Measurements from ENCODE around the gene URM1.

URM1 gene

DNA sequence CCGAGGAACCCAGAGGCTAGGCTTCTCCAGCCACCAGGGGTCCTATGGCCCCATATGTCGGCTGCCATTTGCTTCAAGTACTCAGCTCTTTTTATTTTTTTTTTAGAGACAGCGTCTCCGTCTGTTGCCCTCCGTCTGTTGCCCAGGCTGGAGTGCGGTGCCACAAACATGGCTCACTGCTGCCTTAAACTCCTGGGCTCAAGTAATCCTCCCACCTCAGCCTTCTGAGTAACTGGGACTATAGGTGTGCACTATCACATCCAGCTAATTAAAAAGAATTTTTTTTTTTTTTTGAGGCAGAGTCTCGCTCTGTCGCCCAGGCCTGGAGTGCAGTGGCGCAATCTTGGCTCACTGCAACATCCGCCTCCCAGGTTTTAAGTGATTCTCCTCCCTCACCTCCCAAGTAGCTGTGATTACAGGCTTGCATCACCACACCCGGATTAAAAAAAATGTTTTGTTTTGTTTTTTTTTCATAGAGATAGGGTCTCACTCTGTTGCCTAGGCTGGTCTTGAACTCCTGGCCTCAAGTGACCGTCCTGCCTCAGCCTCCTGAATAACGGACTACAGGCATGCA is 58.4 kb downstream of the URM1 start:
- DNase-seq (ENCODE audit: low read depth in 2 of 2) = no peak

DNA sequence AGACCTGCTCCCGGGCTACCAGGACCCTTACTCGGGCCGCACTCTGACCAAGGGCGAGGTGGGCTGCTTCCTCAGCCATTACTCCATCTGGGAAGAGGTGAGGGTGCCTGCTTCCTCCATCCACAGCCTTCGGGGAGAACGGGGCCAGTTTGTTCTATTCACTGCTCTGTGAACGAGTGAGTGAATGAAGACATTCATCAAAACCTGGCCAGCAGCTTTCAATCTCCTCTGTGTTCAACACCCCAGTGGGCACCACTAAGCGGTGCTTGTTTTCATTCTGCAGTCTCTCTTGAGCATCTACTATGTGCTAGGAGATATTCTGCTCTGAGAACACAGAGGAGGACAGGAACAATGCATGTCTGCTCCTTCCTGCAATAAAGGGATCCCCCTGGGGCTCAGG is 60.0 kb downstream of the URM1 start:
- no peak for DNase-seq (ENCODE audit: low read depth in 2 of 2)

DNA sequence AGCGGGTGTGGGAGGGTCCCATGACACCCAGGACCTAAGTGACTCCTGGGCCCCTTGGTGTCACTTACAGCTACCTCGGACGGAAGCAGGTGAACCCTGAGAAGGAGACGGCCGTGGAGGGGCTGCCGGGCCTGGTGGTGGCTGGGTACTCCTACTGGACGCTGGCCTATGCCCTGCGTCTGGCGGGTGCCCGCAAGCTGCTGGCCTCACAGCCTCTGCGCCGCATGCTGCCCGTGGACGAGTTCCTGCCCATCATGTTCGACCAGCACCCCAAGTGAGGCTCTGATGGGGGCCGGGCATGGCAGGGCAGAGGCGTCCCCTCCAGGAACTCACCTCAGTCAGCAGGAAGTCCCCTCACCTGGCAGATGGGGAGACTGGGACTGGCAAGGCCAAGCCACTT is 63.2 kb downstream of the URM1 start:
- no peak for DNase-seq (ENCODE audit: low read depth in 2 of 2)

DNA sequence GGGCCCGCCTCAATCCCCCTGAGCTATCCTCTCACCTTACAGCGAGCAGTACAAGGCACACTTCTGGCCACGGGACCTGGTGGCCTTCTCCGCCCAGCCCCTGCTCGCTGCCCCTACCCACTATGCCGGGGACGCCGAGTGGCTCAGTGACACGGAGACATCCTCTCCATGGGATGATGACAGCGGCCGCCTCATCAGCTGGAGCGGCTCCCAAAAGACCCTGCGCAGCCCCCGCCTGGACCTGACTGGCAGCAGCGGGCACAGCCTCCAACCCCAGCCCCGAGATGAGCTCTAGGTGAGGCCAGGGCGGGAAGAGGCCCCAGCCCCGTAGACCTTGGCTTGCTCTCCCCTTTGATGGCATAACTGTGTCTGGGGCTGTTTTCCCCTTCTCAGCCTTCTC is 64.4 kb downstream of the URM1 start:
- DNase-seq (ENCODE audit: low read depth in 2 of 2) = no peak

DNA sequence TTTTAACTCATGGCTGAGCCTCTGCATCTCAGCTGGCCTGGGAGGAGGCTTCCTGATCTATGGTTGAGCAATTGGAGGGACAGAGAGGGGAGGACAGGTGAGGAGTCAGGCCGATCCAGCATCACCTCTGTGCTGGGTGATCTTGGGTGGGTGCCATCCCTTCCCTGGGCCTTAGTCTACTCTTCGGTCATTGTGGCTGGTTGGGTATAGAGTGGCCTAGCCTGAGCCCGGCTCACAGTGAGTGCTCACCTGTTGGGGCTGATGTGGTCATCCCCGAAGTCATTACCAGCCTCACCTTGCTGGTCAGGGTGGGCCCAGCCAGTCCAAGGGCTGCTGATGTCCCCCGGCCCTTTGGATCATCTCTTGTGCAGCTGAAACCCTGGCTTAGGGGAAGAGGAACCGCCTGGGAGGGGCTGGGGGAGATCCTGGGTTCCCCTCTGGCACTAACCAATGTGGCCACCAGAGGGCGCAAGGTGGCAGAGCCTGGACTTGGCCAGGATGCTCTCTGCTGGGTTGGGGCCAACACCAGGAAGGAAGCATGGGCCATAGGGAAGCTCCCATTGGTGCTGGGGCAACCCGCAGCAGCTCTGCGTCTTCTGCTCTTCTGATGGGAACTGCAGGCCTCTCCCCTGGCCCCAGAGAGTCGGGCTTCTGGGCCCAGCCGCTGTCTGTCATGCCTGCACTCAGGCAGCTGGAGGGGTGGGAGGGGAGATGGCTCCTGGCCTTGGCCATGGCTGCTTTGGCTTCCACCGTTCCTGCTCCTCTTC is 67.4 kb downstream of the URM1 start:
- peak; percentile 58 to 85 for DNase-seq (ENCODE audit: low read depth in 2 of 2)

DNA sequence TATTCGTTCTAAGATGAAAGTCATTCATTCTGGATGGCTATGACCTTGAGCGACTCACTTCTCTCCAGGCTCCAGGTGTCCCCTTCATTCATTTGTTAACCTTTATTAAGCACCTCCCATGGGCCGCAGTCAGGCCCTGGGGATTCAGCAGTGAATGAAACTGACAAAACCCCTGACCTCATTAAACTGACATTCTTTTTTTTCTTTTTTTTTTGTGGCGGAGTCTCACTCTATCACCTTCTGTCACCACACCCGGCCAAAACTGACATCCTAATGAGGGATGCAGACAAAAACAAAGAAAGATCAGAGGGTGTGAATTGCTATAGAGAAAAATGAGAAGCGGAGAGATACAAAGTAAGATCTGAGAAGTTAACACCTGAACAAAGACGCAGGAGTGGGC is 68.1 kb downstream of the URM1 start:
- no peak for DNase-seq (ENCODE audit: low read depth in 2 of 2)

All from stimulated activated CD4-positive, alpha-beta T cell treated with anti-CD3 and anti-CD28 coated beads, Interleukin-12 subunit alpha, Interleukin-12 subunit beta, amount 100 ng/mL, for 24 hours (primary cell).